KMS-11 (cell line): ENCODE results near the gene POLR2I.

Experiments used
- H2AFZ ChIP-seq: fragments of 200-600 bp; sonication (generic); 2 replicates; pipeline ENCODE4 v1.6.1; 2016; ENCODE audit warnings: antibody characterized with exemption, mixed run types, low read depth
- H3K27ac ChIP-seq: fragments of 200-600 bp; sonication (generic); 2 replicates; pipeline ENCODE4 v1.6.1; 2016; ENCODE audit warnings: mild to moderate bottlenecking, mixed run types
- H3K27me3 ChIP-seq: fragments of 200-600 bp; sonication (generic); 2 replicates; pipeline ENCODE4 v1.6.1; 2017; ENCODE audit warnings: mild to moderate bottlenecking, low read depth, mixed run types, moderate library complexity; ENCODE audit not compliant: insufficient read depth
- H3K36me3 ChIP-seq: fragments of 200-600 bp; sonication (generic); 2 replicates; pipeline ENCODE4 v1.6.1; 2017; ENCODE audit warnings: mild to moderate bottlenecking, mixed run types; ENCODE audit not compliant: insufficient read depth
- H3K4me1 ChIP-seq: fragments of 200-600 bp; sonication (generic); 2 replicates; pipeline ENCODE4 v1.6.1; 2016; ENCODE audit warnings: mild to moderate bottlenecking, low read depth, mixed run types; ENCODE audit not compliant: poor library complexity, severe bottlenecking
- H3K4me2 ChIP-seq: fragments of 200-600 bp; sonication (generic); 2 replicates; pipeline ENCODE4 v1.7.0; 2016; ENCODE audit warnings: mild to moderate bottlenecking, mixed run types
- H3K4me3 ChIP-seq: fragments of 200-600 bp; sonication (generic); IDR thresholded peaks from 2 replicates; pipeline ENCODE4 v1.6.1; 2017; ENCODE audit warnings: low read depth, low read length, mixed read lengths; ENCODE audit not compliant: insufficient read depth
- H3K79me2 ChIP-seq: fragments of 200-600 bp; sonication (generic); 2 replicates; pipeline ENCODE4 v1.6.1; 2016; ENCODE audit warnings: low read depth, mixed run types; ENCODE audit not compliant: insufficient read depth
- H3K9ac ChIP-seq: fragments of 200-600 bp; sonication (generic); 2 replicates; pipeline ENCODE4 v1.6.1; 2016; ENCODE audit warnings: mild to moderate bottlenecking, mixed run types
- H4K20me1 ChIP-seq: fragments of 200-600 bp; sonication (generic); 2 replicates; pipeline ENCODE4 v1.6.1; 2016; ENCODE audit warnings: mild to moderate bottlenecking, mixed run types; ENCODE audit not compliant: insufficient read depth
- CTCF ChIP-seq: fragments of 200-600 bp; sonication (generic); conservative IDR thresholded peaks from 2 replicates; pipeline ENCODE4 v1.6.1; 2017; ENCODE audit warnings: low read depth, mild to moderate bottlenecking, antibody characterized with exemption, low read length, moderate library complexity, mixed read lengths

The POLR2I gene

GRCh38 chr19:36111200-36111539 lies 3.5 kb downstream of the POLR2I start:
- no peaks in the 10 kb centered on the region for H4K20me1 ChIP-seq
- H3K9ac ChIP-seq, result no peak overlapping the region
- no peaks in the 10 kb centered on the region; the same call in 1 of the 2 replicates for H3K79me2 ChIP-seq
- no peaks in the 10 kb centered on the region for H3K36me3 ChIP-seq
- H3K4me1 ChIP-seq, result peaks cover 8% of the 10 kb centered on the region
- TF ChIP-seq CTCF, result no peak
- H3K4me3 ChIP-seq, result no peak overlapping the region
- H2AFZ ChIP-seq, result no peak overlapping the region
- no peak overlapping the region for H3K4me2 ChIP-seq
- no peaks in the 10 kb centered on the region for H3K27me3 ChIP-seq
- no peak overlapping the region for H3K27ac ChIP-seq

GRCh38 chr19:36110487-36111199 lies 4.0 kb downstream of the POLR2I start, which contains the start of gene OVOL3:
TSS of gene OVOL3 (plus strand) at chr19:36111143. CDS start at chr19:36111203, 60 bp downstream.
- no peak within 1 kb of the TSS for H3K4me2 ChIP-seq
- H3K4me1 ChIP-seq, result peaks cover 11% of the 10 kb centered on the region

GRCh38 chr19:36108684-36109083 lies 6.0 kb downstream of the POLR2I start:
- peaks cover 14% of the 10 kb centered on the region for H3K4me1 ChIP-seq
- H3K4me3 ChIP-seq, result no peak overlapping the region
- H3K9ac ChIP-seq, result no peak overlapping the region
- H2AFZ ChIP-seq, result no peak overlapping the region
- H3K79me2 ChIP-seq, result no peaks in the 10 kb centered on the region; the same call in 1 of the 2 replicates
- no peak overlapping the region for H3K27ac ChIP-seq
- no peak for TF ChIP-seq CTCF
- H4K20me1 ChIP-seq, result no peaks in the 10 kb centered on the region
- no peaks in the 10 kb centered on the region for H3K36me3 ChIP-seq
- no peak overlapping the region for H3K4me2 ChIP-seq
- H3K27me3 ChIP-seq, result no peaks in the 10 kb centered on the region

More at GRCh38 chr19:36110487-36111199, 4.0 kb downstream of the POLR2I start, which contains the start of gene OVOL3:
- no peak within 1 kb of the TSS for H3K27ac ChIP-seq
- H3K27me3 ChIP-seq, result no peaks in the 10 kb centered on the region
- no peak within 1 kb of the TSS for H3K9ac ChIP-seq
- H3K36me3 ChIP-seq, result no peaks in the 10 kb centered on the region
- no peak for TF ChIP-seq CTCF
- no peak within 1 kb of the TSS for H3K4me3 ChIP-seq
- no peaks in the 10 kb centered on the region; the same call in 1 of the 2 replicates for H3K79me2 ChIP-seq
- H2AFZ ChIP-seq, result no peak within 1 kb of the TSS
- no peaks in the 10 kb centered on the region for H4K20me1 ChIP-seq

GRCh38 chr19:36106991-36107390 lies 7.7 kb downstream of the POLR2I start:
- no peak overlapping the region for H3K4me2 ChIP-seq
- no peaks in the 10 kb centered on the region; the same call in 1 of the 2 replicates for H3K36me3 ChIP-seq
- H3K9ac ChIP-seq, result no peak overlapping the region
- H3K27ac ChIP-seq, result no peak overlapping the region
- TF ChIP-seq CTCF, result no peak
- H2AFZ ChIP-seq, result no peak overlapping the region
- H3K4me3 ChIP-seq, result no peak overlapping the region
- peaks cover 14% of the 10 kb centered on the region for H3K4me1 ChIP-seq
- no peaks in the 10 kb centered on the region for H3K79me2 ChIP-seq
- H4K20me1 ChIP-seq, result no peaks in the 10 kb centered on the region
- H3K27me3 ChIP-seq, result no peaks in the 10 kb centered on the region
